Loucy (cell line): ENCODE results near the gene FAR2.

Experiments
- H2AFZ ChIP-seq: fragments of 200-600 bp; sonication (generic); 2 replicates; pipeline ENCODE4 v1.6.0; 2016; ENCODE audit warnings: antibody characterized with exemption, mild to moderate bottlenecking, low read length, moderate library complexity
- H3F3A ChIP-seq: fragments of 200-600 bp; 2 replicates; pipeline ENCODE4 v1.6.0; 2016; ENCODE audit warnings: antibody characterized with exemption, low read depth, mild to moderate bottlenecking
- H3K27me3 ChIP-seq: fragments of 200-600 bp; sonication (generic); 2 replicates; pipeline ENCODE4 v1.6.1; 2014; ENCODE audit warnings: low read length, mild to moderate bottlenecking; ENCODE audit not compliant: insufficient read depth, poor library complexity, severe bottlenecking
- H3K36me3 ChIP-seq: fragments of 200-600 bp; sonication (generic); 2 replicates; pipeline ENCODE4 v1.6.1; 2016; ENCODE audit warnings: low read length; ENCODE audit not compliant: insufficient read depth
- H3K4me1 ChIP-seq: fragments of 200-600 bp; sonication (generic); 2 replicates; pipeline ENCODE4 v1.5.1; 2014; ENCODE audit warnings: low read length, mild to moderate bottlenecking; ENCODE audit not compliant: insufficient read depth, poor library complexity, severe bottlenecking
- H3K4me2 ChIP-seq: fragments of 200-600 bp; sonication (generic); 2 replicates; pipeline ENCODE4 v1.6.0; 2014; ENCODE audit warnings: antibody characterized with exemption, low read length, low read depth, mild to moderate bottlenecking; ENCODE audit not compliant: poor library complexity, severe bottlenecking
- H3K4me3 ChIP-seq: fragments of 200-600 bp; sonication (generic); 2 replicates; pipeline ENCODE4 v1.5.1; 2014; ENCODE audit warnings: low read length, mild to moderate bottlenecking, mixed read lengths; ENCODE audit not compliant: poor library complexity, severe bottlenecking
- H3K79me2 ChIP-seq: fragments of 200-600 bp; sonication (generic); 2 replicates; pipeline ENCODE4 v1.6.1; 2014; ENCODE audit warnings: low read length; ENCODE audit not compliant: insufficient read depth
- H3K9ac ChIP-seq: fragments of 200-600 bp; sonication (generic); 2 replicates; pipeline ENCODE4 v1.6.0; 2014; ENCODE audit warnings: mild to moderate bottlenecking, low read depth, low read length, moderate library complexity; ENCODE audit not compliant: poor library complexity, severe bottlenecking
- H3K9me2 ChIP-seq: fragments of 200-600 bp; sonication (generic); replicated peaks from 2 replicates; pipeline ENCODE4 v1.6.1; 2016; ENCODE audit warnings: low read depth, low read length, mixed read lengths
- H3K9me3 ChIP-seq: fragments of 200-600 bp; sonication (generic); 2 replicates; pipeline ENCODE4 v1.6.1; 2014; ENCODE audit warnings: mild to moderate bottlenecking, antibody characterized with exemption, low read length, low read depth; ENCODE audit not compliant: insufficient read depth
- H4K20me1 ChIP-seq: fragments of 200-600 bp; sonication (generic); 2 replicates; pipeline ENCODE4 v1.6.0; 2014; ENCODE audit warnings: antibody characterized with exemption, low read length, mild to moderate bottlenecking; ENCODE audit not compliant: insufficient read depth, poor library complexity, severe bottlenecking
- CTCF ChIP-seq: fragments of 200-600 bp; sonication (generic); conservative IDR thresholded peaks from 2 replicates; pipeline ENCODE4 v1.5.1; 2014; ENCODE audit warnings: mild to moderate bottlenecking, antibody characterized with exemption, low read length
- EZH2phosphoT487 ChIP-seq: fragments of 200-600 bp; IDR thresholded peaks from 2 replicates; pipeline ENCODE4 v1.6.1; 2018; ENCODE audit warnings: antibody characterized with exemption, mild to moderate bottlenecking, moderate library complexity, borderline replicate concordance

FAR2 gene

DNA sequence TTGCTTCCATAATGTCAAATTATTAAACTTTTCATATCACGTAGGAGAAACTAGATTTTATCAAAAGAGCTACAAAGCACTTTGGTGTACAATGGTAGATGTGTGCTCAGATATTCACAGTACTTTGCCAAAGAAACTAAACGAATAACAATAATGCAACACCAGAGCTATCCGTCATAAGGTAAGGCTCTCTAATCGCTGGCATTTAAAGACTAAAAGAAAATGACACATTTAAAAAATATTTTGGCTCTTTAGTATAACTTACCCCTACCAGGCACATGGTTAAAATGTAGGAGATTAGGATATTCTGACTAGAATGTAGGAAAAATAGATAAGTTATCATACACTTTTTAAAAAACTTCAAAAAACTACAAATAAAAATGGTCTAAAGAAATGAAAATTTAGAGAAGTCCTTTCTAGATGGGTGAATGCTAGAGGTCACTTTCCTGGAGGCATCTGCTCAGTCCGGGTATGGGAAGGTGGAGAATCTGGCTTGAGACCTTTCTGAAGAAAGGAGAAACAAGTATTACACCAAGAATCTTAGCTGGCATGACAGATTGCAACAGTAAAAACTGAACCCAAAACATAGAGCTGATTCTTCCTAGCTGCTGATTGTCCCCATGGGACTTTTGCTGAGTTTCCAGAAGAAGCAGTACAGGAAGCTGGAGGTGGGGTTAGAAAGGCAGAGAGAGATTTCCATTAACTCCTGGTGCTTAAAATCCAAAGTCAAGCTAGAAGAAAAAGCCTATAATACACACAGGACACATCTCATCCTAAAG, 67.9 kb downstream of the FAR2 start:
- peak overlapping the region; percentile 43 for H3K4me3 ChIP-seq
- no peaks in the 10 kb centered on the region for H3K9me3 ChIP-seq
- no peaks in the 10 kb centered on the region for H3K27me3 ChIP-seq
- H3K36me3 ChIP-seq, result no peaks in the 10 kb centered on the region
- H2AFZ ChIP-seq, result no peak overlapping the region
- H3K9me2 ChIP-seq, result no peaks in the 10 kb centered on the region
- H3K79me2 ChIP-seq, result no peaks in the 10 kb centered on the region
- peaks cover 34% of the 10 kb centered on the region for H3K4me1 ChIP-seq
- H3F3A ChIP-seq, result no peaks in the 10 kb centered on the region; the same call in none of the 2 replicates
- peak overlapping the region; percentile 67 for H3K9ac ChIP-seq
- H3K4me2 ChIP-seq, result peak overlapping the region; percentile 78
- no peaks in the 10 kb centered on the region for H4K20me1 ChIP-seq
- TF ChIP-seq CTCF, result no peak
- no peak for TF ChIP-seq EZH2phosphoT487

GRCh38 chr12:29220632-29221336, 71.7 kb downstream of the FAR2 start:
- Histone ChIP-seq H3K27me3 (no peaks in the 10 kb centered on the region), H2AFZ (no peak overlapping the region), H3K4me1 (peaks cover 26% of the 10 kb centered on the region), H3K9me2 (no peaks in the 10 kb centered on the region), H4K20me1 (no peaks in the 10 kb centered on the region), H3F3A (no peaks in the 10 kb centered on the region), H3K9me3 (no peaks in the 10 kb centered on the region), H3K4me3 (no peak overlapping the region), H3K79me2 (no peaks in the 10 kb centered on the region), H3K4me2 (no peak overlapping the region), H3K9ac (no peak overlapping the region), H3K36me3 (no peaks in the 10 kb centered on the region)
- TF ChIP-seq CTCF (no peak), EZH2phosphoT487 (no peak)

DNA sequence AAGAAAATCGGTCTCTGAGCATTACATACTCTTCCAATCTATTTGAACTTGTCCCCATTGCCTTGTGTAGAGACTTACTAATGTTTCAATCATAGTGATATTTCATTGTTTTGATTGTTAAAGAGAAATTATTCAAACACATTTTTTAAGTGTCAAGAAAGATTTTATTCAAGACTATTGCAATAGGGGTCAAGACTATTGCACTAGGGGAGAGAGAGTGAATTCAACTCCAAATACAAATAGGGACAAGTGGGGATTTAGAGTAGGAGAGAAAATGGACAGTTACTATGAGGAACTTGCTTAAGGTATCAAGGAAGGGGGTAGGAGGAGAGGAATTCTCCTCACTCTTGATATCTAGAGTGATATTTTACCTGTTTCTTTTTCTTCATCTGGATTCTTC, 73.1 kb downstream of the FAR2 start:
- Histone ChIP-seq H3F3A (no peaks in the 10 kb centered on the region), H3K4me2 (no peak overlapping the region), H2AFZ (no peak overlapping the region), H3K4me1 (peaks cover 17% of the 10 kb centered on the region), H3K9me2 (no peaks in the 10 kb centered on the region), H3K79me2 (no peaks in the 10 kb centered on the region), H3K27me3 (no peaks in the 10 kb centered on the region), H3K9ac (no peak overlapping the region), H3K4me3 (no peak overlapping the region), H3K9me3 (no peaks in the 10 kb centered on the region), H3K36me3 (no peaks in the 10 kb centered on the region), H4K20me1 (no peaks in the 10 kb centered on the region)
- TF ChIP-seq CTCF (no peak), EZH2phosphoT487 (no peak)
